HepG2 (cell line): ENCODE measurements around the gene CSNK1D. TPM values are rescaled to one million over a fixed set of nuclear protein-coding genes. Genes with fewer than 3 reads are reported as not detected.

Experiments used
- ATAC-seq: fragments of 200-7000 bp; cut with Tn5 transposase; 3 replicates; pipeline ENCODE4 v1.9.1; 2020; ENCODE audit warnings: mild to moderate bottlenecking, moderate library complexity
- BruUV-seq: library from RNA; stranded (reverse); fragments of 400-500 nt; replicated peaks from 2 replicates; lab custom pipeline; 2021; lab: Mats Ljungman, UMichigan
- CTCF ChIA-PET: fragments of 300-600 bp; formaldehyde crosslinking; extraction: SDS; loops from one replicate; lab custom pipeline; 2021; ENCODE audit warnings: low total read pairs, inconsistent platforms, low intra/inter-chr PET ratio; lab: Yijun Ruan, JAX
- POLR2A ChIA-PET: fragments of 350-600 bp; sonication (Branson Sonifier 250); formaldehyde crosslinking; loops from one replicate; lab custom pipeline; 2020; ENCODE audit warnings: antibody characterized with exemption, inconsistent platforms; lab: Yijun Ruan, JAX
- DNase-seq: peaks from one replicate; pipeline ENCODE4 v3.0.0-alpha.2; 2015; ENCODE audit warnings: low spot score
- FAIRE-seq: peaks from 3 replicates; lab custom pipeline; 2011; peaks lifted over from hg19 to GRCh38; lab: Jason Lieb, UNC
- H2AFZ ChIP-seq: one replicate; pipeline ENCODE4 v1.6.1; 2011; ENCODE audit warnings: low read length, inconsistent platforms
- H3K27ac ChIP-seq: fragments of 300-600 bp; 3 replicates; pipeline ENCODE4 v1.8.0; 2011; ENCODE audit warnings: mixed run types, mild to moderate bottlenecking, mixed read lengths, low read length, inconsistent platforms; ENCODE audit not compliant: insufficient read depth; ENCODE audit errors: extremely low read length
- H3K27me3 ChIP-seq, 2 experiments: fragments of 200-600 bp in 1 of 2; 2 replicates in 1 of 2; 3 replicates in 1 of 2; pipeline versions ENCODE4 v1.6.0 to v1.8.0; 2011; ENCODE audit warnings: low read length in 2 of 2, mild to moderate bottlenecking in 2 of 2, moderate library complexity in 2 of 2, inconsistent platforms in 1 of 2; ENCODE audit not compliant: insufficient read depth in 2 of 2, control insufficient read depth in 1 of 2
- H3K36me3 ChIP-seq, 2 experiments: fragments of 200-600 bp in 1 of 2; replicated peaks in 1 of 2; 2 replicates in 1 of 2; 3 replicates in 1 of 2; pipeline versions ENCODE4 v1.5.1 to v1.8.0; 2011; ENCODE audit warnings: low read length in 2 of 2, inconsistent platforms in 1 of 2; ENCODE audit not compliant: insufficient read depth in 2 of 2, control insufficient read depth in 1 of 2
- H3K4me1 ChIP-seq: 2 replicates; pipeline ENCODE4 v1.5.1; 2012; ENCODE audit warnings: low read length, inconsistent platforms; ENCODE audit not compliant: insufficient read depth
- H3K4me2 ChIP-seq: 2 replicates; pipeline ENCODE4 v1.6.0; 2011; ENCODE audit warnings: low read depth, low read length, inconsistent platforms
- H3K4me3 ChIP-seq, 3 experiments: fragments of 200-600 bp in 1 of 3; sonication (generic), shearing (Covaris generic) in 1 of 3; replicated peaks in 1 of 3; 2 replicates each; pipeline ENCODE4 v1.5.1; 2011 to 2016; ENCODE audit warnings: low read length in 3 of 3, inconsistent platforms in 2 of 3, low read depth in 2 of 3, mild to moderate bottlenecking in 2 of 3, control low read depth in 1 of 3, mixed read lengths in 1 of 3; ENCODE audit not compliant: insufficient read depth in 1 of 3
- H3K79me2 ChIP-seq: one replicate; pipeline ENCODE4 v1.6.1; 2011; ENCODE audit warnings: low read length, inconsistent platforms; ENCODE audit not compliant: insufficient read depth
- H3K9ac ChIP-seq: 2 replicates; pipeline ENCODE4 v1.6.0; 2011; ENCODE audit warnings: mild to moderate bottlenecking, low read depth, low read length, inconsistent platforms; ENCODE audit not compliant: insufficient read depth
- H3K9me3 ChIP-seq: 2 replicates; pipeline ENCODE4 v1.5.1; 2012; ENCODE audit warnings: mild to moderate bottlenecking, low read length
- H4K20me1 ChIP-seq: 2 replicates; pipeline ENCODE4 v1.6.0; 2011; ENCODE audit warnings: inconsistent platforms, mild to moderate bottlenecking, low read length, moderate library complexity; ENCODE audit not compliant: insufficient read depth
- CENPT ChIP-seq: sonication (generic); formaldehyde crosslinking; IDR thresholded peaks from 2 replicates; pipeline ENCODE4 v1.8.0; 2022; ENCODE audit warnings: low read depth, mild to moderate bottlenecking, moderate library complexity, missing genetic modification reagents
- CENPX ChIP-seq: sonication (generic); formaldehyde crosslinking; IDR thresholded peaks from 2 replicates; pipeline ENCODE4 v1.9.0; 2021; ENCODE audit warnings: mild to moderate bottlenecking, missing genetic modification reagents, moderate library complexity
- DNMT1 ChIP-seq: sonication (generic); formaldehyde crosslinking; IDR thresholded peaks from 2 replicates; pipeline ENCODE4 v1.5.1; 2020; ENCODE audit warnings: mild to moderate bottlenecking, missing genetic modification reagents
- IKZF1 ChIP-seq: fragments of 450-650 bp; IDR thresholded peaks from 2 replicates; pipeline ENCODE4 v1.7.1; 2016
- JUNB ChIP-seq: sonication (generic); formaldehyde crosslinking; IDR thresholded peaks from 2 replicates; pipeline ENCODE4 v1.8.0; 2022; ENCODE audit warnings: missing genetic modification reagents, mild to moderate bottlenecking, borderline replicate concordance
- LCORL ChIP-seq, 2 experiments: fragments of 450-650 bp in 1 of 2; sonication (generic) in 1 of 2; formaldehyde crosslinking in 1 of 2; IDR thresholded peaks; 2 replicates each; pipeline versions ENCODE4 v1.5.0 to v1.6.1; 2017 to 2020; ENCODE audit warnings: antibody characterized with exemption in 1 of 2, missing genetic modification reagents in 1 of 2
- MYNN ChIP-seq: sonication (generic); formaldehyde crosslinking; IDR thresholded peaks from 2 replicates; pipeline ENCODE4 v1.4.0; 2020; ENCODE audit warnings: mild to moderate bottlenecking, low read depth, missing genetic modification reagents
- NONO ChIP-seq, 2 experiments: fragments of 450-650 bp in 1 of 2; sonication (generic) in 1 of 2; formaldehyde crosslinking in 1 of 2; IDR thresholded peaks in 1 of 2; conservative IDR thresholded peaks in 1 of 2; 2 replicates each; pipeline versions ENCODE4 v1.6.1 to v1.8.0; 2017 to 2022; ENCODE audit warnings: mild to moderate bottlenecking in 1 of 2, missing genetic modification reagents in 1 of 2, moderate library complexity in 1 of 2
- SP1 ChIP-seq, 2 experiments: fragments of 450-650 bp in 1 of 2; sonication (generic) in 1 of 2; formaldehyde crosslinking in 1 of 2; IDR thresholded peaks; 2 replicates each; pipeline versions ENCODE4 v1.4.0 to v1.6.1; 2016 to 2020; ENCODE audit warnings: missing genetic modification reagents in 1 of 2
- ZNF282 ChIP-seq: fragments of 450-650 bp; IDR thresholded peaks from 2 replicates; pipeline ENCODE4 v1.6.1; 2018; ENCODE audit not compliant: partially characterized antibody
- ZNF589 ChIP-seq: sonication (generic); formaldehyde crosslinking; conservative IDR thresholded peaks from 2 replicates; pipeline ENCODE4 v1.8.0; 2022; ENCODE audit warnings: mild to moderate bottlenecking, moderate library complexity, missing genetic modification reagents
- ZNF660 ChIP-seq: sonication (generic); formaldehyde crosslinking; IDR thresholded peaks from 2 replicates; pipeline ENCODE4 v1.5.1; 2020; ENCODE audit warnings: mild to moderate bottlenecking, low read depth, missing genetic modification reagents, borderline replicate concordance
- ZNF672 ChIP-seq: sonication (generic); formaldehyde crosslinking; IDR thresholded peaks from 2 replicates; pipeline ENCODE4 v1.8.1; 2022; ENCODE audit warnings: missing genetic modification reagents
- ZNF83 ChIP-seq: sonication (generic); formaldehyde crosslinking; IDR thresholded peaks from 2 replicates; pipeline ENCODE4 v1.4.0; 2020; ENCODE audit warnings: missing genetic modification reagents, mild to moderate bottlenecking, borderline replicate concordance
- ZSCAN21 ChIP-seq: sonication (generic); formaldehyde crosslinking; IDR thresholded peaks from 2 replicates; pipeline ENCODE4 v1.8.0; 2022; ENCODE audit warnings: mild to moderate bottlenecking, missing genetic modification reagents, moderate library complexity, borderline replicate concordance
- WGBS: methylation state at CpG from one replicate; pipeline ENCODE4 v1.1.6; 2017; ENCODE audit warnings: low lambda C conversion rate; 5-methylcytosine and 5-hydroxymethylcytosine counted together
- in situ Hi-C: cut with HindIII; loops from 2 replicates; pipeline ENCODE4 v1.10.0; 2017; ENCODE audit warnings: low pct_unique_long_range_greater_than_20kb; ENCODE audit not compliant: extremely low pct_ligation_motif_present
- intact Hi-C: fragments of 100-400 bp; cut with micrococcal nuclease; formaldehyde crosslinking; loops from one replicate; pipeline ENCODE4 v1.10.0; 2022; ENCODE audit not compliant: unreplicated experiment
- polyA plus RNA-seq, 8 experiments: library from polyadenylated mRNA; depleted of rRNA in 3 of 8; stranded (reverse) in 7 of 8; unstranded in 1 of 8; fragments of >200 nt; fragmentation: Illumina TruSeq in 4 of 8; extraction: Trizol in 4 of 8; gene quantifications; 2 replicates each; pipeline versions ENCODE4 v1.2.1 to v1.2.3, GENCODE V29; 2011 to 2016; ENCODE audit warnings: low read depth in 4 of 8, missing spikeins in 1 of 8, mixed read lengths in 1 of 8; ENCODE audit not compliant: insufficient read depth in 1 of 8
- total RNA-seq, 5 experiments: library from RNA; depleted of rRNA; stranded (reverse); fragments of >200 nt; fragmentation: Illumina TruSeq; extraction: Trizol; gene quantifications; 2 replicates each; pipeline ENCODE4 v1.2.3, GENCODE V29; 2016; ENCODE audit warnings: low read depth in 1 of 5
- TF ChIP-seq, protein P1 (sequence below): sonication (generic); formaldehyde crosslinking; conservative IDR thresholded peaks from 2 replicates; pipeline ENCODE4 v1.8.0; 2022; ENCODE audit warnings: low read depth, missing genetic modification reagents
- TF ChIP-seq, protein P2 (sequence below): sonication (generic); formaldehyde crosslinking; IDR thresholded peaks from 2 replicates; pipeline ENCODE4 v1.5.0; 2020; ENCODE audit warnings: missing genetic modification reagents, mild to moderate bottlenecking, borderline replicate concordance
- TF ChIP-seq, protein P3 (sequence below): fragments of 450-650 bp; IDR thresholded peaks from 2 replicates; pipeline ENCODE4 v1.6.1; 2016

The CSNK1D gene
- total and polyA plus RNA-seq, 2 of the 13 experiments (the other 11 are each of a cell fraction or from before 2014, with no cell fraction given) = 31.5 to 128 TPM

DNA sequence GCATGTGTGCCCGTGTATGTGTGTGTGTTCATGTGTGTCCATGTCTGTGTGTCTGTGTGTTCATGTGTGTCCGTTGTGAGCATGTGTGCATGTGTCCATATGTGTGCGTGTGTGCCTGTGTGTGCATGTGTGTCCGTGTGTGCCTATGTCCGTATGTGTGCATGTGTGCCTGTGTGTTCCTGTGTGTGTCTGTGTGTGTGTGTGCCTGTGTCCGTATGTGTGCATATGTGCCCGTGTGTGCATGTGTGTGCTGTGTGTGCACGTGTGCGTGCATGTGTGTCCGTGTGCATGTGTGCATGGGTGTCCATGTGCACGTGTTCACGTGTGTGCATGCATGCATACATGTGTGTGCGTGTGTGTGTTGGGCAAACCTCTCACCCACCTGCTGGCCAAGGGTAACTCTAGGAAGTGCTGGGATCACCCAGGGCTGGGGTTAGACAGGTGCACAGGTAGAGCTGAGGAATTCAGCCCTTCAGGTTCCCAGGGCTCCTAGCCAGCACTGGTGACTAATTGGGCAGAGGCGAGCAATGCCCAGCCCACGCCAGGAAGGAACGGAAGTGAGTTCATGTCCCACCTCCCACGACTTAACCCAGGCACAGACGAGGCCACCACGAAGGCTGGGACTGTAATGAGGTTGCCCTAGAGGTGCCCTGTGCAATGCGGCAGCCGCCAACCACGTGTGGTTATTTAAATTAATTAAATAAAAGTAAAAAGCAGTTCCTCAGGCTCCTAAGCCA is 8.2 kb upstream of the CSNK1D start:
- no peak for FAIRE-seq
- Histone ChIP-seq H3K79me2 (no peaks in the 10 kb centered on the region), H3K36me3 (no peaks in the 10 kb centered on the region), H3K4me1 (peaks cover 63% of the 10 kb centered on the region), H3K9ac (no peak overlapping the region), H3K4me3 (no peak overlapping the region), H3K27me3 (peaks cover 2 to 14% of the 10 kb centered on the region in 2 experiments; a peak in 4 of 5 replicates), H4K20me1 (no peaks in the 10 kb centered on the region), H3K9me3 (no peaks in the 10 kb centered on the region), H3K4me2 (no peak overlapping the region), H2AFZ (no peak overlapping the region), H3K27ac (no peak overlapping the region)
- peak; percentile 9; the same call in 1 of the 3 replicates for ATAC-seq
- WGBS = 51% methylated on average over 22 of the region's 22 CpGs
- BruUV-seq = no TSS peak
- in situ Hi-C loops (no loop called here), intact Hi-C loops (no loop called here)
- POLR2A ChIA-PET = interaction anchor here (0.6 to 4.4 kb wide), 7 partner anchors 9 to 145 kb away, joined by 3 to 46 read pairs (median 8); partner anchors contain the start of gene CD7
- no peak for DNase-seq
- CTCF ChIA-PET = no interaction called here
- TF ChIP-seq NONO (IDR thresholded peaks at IDR 0.05) = 0 out of 2 replicates have a peak, but pooled peaks have one; percentile 38
- TF ChIP-seq NONO (CRISPR knock-in tag; conservative IDR thresholded peaks at IDR 0.05) = no peak; the same call in 1 of the 2 replicates
- TF ChIP-seq ZNF672 (CRISPR knock-in tag) = 0 out of 2 replicates have a peak, but pooled peaks have one; percentile 27
- TF ChIP-seq ZNF589 (CRISPR knock-in tag) = 0 out of 2 replicates have a peak, but pooled peaks have one; percentile 47
- TF ChIP-seq, protein P1, sequence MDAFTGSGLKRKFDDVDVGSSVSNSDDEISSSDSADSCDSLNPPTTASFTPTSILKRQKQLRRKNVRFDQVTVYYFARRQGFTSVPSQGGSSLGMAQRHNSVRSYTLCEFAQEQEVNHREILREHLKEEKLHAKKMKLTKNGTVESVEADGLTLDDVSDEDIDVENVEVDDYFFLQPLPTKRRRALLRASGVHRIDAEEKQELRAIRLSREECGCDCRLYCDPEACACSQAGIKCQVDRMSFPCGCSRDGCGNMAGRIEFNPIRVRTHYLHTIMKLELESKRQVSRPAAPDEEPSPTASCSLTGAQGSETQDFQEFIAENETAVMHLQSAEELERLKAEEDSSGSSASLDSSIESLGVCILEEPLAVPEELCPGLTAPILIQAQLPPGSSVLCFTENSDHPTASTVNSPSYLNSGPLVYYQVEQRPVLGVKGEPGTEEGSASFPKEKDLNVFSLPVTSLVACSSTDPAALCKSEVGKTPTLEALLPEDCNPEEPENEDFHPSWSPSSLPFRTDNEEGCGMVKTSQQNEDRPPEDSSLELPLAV = no peak
- peak; percentile 42; the same call in 1 of the 2 replicates for TF ChIP-seq LCORL (IDR thresholded peaks at IDR 0.05)
- no peak for TF ChIP-seq LCORL (CRISPR knock-in tag; IDR thresholded peaks at IDR 0.05)
- TF ChIP-seq SP1 (IDR thresholded peaks at IDR 0.05) = peak; percentile 59; the same call in 1 of the 2 replicates
- no peak for TF ChIP-seq SP1 (CRISPR knock-in tag; IDR thresholded peaks at IDR 0.05)
- TF ChIP-seq ZNF660 (CRISPR knock-in tag) = 0 out of 2 replicates have a peak, but pooled peaks have one; percentile 37
- TF ChIP-seq, protein P2, sequence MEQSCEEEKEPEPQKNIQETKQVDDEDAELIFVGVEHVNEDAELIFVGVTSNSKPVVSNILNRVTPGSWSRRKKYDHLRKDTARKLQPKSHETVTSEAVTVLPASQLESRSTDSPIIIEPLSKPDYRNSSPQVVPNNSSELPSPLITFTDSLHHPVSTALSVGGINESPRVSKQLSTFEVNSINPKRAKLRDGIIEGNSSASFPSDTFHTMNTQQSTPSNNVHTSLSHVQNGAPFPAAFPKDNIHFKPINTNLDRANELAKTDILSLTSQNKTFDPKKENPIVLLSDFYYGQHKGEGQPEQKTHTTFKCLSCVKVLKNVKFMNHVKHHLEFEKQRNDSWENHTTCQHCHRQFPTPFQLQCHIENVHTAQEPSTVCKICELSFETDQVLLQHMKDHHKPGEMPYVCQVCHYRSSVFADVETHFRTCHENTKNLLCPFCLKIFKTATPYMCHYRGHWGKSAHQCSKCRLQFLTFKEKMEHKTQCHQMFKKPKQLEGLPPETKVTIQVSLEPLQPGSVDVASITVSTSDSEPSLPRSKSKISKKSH (CRISPR knock-in tag) = no peak
- TF ChIP-seq CENPT (CRISPR knock-in tag) = 0 out of 2 replicates have a peak, but pooled peaks have one; percentile 53
- TF ChIP-seq DNMT1 (CRISPR knock-in tag) = peak; percentile 75; the same call in 1 of the 2 replicates
- peak; percentile 80 for TF ChIP-seq ZNF282
- TF ChIP-seq MYNN (CRISPR knock-in tag) = no peak
- no peak for TF ChIP-seq CENPX (CRISPR knock-in tag)
- TF ChIP-seq ZNF83 (CRISPR knock-in tag) = 0 out of 2 replicates have a peak, but pooled peaks have one; percentile 68
- TF ChIP-seq, protein P3, sequence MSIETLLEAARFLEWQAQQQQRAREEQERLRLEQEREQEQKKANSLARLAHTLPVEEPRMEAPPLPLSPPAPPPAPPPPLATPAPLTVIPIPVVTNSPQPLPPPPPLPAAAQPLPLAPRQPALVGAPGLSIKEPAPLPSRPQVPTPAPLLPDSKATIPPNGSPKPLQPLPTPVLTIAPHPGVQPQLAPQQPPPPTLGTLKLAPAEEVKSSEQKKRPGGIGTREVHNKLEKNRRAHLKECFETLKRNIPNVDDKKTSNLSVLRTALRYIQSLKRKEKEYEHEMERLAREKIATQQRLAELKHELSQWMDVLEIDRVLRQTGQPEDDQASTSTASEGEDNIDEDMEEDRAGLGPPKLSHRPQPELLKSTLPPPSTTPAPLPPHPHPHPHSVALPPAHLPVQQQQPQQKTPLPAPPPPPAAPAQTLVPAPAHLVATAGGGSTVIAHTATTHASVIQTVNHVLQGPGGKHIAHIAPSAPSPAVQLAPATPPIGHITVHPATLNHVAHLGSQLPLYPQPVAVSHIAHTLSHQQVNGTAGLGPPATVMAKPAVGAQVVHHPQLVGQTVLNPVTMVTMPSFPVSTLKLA = peak; percentile 99
- TF ChIP-seq JUNB (CRISPR knock-in tag) = peak; percentile 45; the same call in 1 of the 2 replicates
- peak; percentile 70; the same call in 1 of the 2 replicates for TF ChIP-seq IKZF1
- peak; percentile 68; the same call in 1 of the 2 replicates for TF ChIP-seq ZSCAN21 (CRISPR knock-in tag)
